Activated CD4-positive, alpha-beta T cell treated with anti-CD3 and anti-CD28 coated beads for 1 hour (primary cell): ENCODE measurements around the gene PTMS.

Experiments used
- DNase-seq: peaks from one replicate; pipeline ENCODE4 v3.0.0-alpha.2; 2020

Gene PTMS

GRCh38 chr12:6752921-6753771, 13.0 kb upstream of the PTMS start, which contains the start of gene MLF2:
Gene MLF2 (minus strand): TSS chr12:6753141. CDS start chr12:6752334, 807 bp downstream.
- DNase-seq, result peak; percentile 96

DNA sequence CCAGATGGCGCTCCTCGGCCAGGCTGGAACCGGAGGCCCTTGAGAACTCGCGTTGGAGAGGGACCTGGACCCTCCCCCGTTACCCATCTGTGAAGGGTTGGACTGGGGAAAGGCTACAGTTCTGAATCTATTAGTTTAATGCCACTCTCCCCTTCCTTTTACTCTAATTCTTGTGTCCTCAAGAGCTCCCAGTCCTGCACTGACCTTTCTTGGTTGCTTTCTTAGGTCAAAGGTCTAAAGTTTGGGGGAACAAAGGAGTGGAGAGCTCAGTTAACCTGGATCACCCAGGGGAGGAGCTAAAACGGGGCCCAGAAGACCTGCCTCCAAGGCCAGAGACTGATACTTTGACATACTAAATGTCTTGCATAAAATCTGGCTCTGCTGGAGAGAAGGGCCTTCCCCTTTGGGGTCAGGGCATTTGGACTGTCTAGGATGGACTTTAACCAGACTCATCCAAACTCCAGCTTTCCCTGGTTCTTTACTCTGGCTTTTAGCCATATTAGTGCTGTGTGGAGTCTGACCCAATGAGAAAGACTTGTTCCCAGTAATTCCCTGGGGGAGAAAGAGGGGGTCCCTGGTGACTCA, 12.3 kb upstream of the PTMS start:
- DNase-seq, result no peak

DNA sequence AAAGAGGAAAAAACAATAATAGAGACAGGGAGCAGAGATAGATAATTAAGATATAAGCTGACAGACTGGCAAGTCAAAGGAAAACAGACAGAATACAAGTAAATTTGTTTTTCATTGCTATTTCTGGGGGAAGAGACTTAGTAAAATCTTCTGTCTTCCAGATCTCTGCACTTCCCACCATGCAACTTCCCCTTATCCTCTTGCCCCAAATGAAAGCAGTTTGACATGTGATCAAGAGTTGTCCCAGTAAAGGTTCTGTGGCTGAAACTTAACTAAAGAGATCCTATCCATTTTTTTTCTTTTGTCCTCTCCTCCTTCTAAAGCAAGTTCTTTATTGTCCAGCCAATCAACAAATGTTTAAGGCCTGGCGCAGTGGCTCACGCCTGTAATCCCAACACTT, 11.8 kb upstream of the PTMS start:
- DNase-seq, result no peak

DNA sequence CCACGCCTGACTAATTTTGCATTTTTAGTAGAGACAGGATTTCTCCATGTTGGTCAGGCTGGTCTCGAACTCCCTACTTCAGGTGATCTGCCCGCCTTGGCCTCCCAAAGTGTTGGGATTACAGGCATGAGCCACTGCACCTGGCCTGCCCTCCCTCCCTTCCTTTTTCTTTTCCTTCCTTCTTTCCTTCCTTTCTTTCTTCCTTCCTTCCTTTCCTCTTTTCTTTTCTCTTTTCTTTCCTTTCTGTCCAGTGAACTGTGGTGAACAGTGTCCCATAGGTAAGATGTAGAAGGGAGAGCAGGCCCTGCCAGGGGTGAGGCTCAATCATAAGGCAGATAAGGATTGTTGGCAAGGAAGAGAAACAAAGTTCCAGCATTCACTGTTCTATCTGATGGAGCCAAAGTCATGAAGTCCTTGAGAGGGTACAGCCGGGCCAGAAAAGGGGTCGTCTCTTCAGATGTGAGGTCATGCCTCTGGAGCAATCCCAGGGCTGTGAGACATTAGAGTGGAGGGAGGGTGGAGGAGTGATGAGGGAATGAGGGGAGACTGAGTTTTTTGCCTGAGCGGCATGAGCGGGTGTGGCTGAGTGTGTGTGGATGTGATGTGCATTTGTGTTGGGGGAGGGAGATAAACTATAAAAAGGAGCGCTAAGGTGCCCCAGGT, 9.0 kb upstream of the PTMS start:
- no peak for DNase-seq

DNA sequence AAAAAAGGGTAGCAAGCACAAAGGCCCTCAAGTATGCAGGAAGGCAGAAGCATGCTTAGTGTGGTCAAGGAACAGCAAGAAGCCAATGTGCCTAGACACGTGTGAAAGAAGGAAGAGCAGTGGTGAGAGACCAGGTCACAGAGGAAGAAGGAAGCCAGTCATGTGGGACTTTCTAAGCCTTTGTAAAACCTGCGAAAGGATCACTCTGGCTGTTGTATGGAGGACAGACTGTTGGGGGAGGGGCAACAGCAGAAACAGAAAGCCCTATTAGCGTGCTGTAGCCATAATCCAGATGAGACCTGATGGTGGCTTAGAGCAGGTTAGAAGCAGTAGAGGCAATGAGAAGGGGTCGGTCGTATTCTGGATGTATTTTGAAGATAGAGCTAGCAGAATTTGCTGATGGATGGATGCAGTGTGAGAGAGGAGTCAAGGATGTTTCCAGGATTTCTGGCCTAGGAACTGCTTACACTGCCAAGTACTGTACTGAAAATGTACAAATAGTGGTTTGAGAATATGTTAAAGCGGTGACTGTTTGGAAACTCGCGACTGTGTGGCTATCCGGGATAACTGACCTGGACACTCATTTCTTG, 7.6 kb upstream of the PTMS start:
- no peak for DNase-seq

GRCh38 chr12:6759741-6760140, 6.4 kb upstream of the PTMS start:
- no peak for DNase-seq

DNA sequence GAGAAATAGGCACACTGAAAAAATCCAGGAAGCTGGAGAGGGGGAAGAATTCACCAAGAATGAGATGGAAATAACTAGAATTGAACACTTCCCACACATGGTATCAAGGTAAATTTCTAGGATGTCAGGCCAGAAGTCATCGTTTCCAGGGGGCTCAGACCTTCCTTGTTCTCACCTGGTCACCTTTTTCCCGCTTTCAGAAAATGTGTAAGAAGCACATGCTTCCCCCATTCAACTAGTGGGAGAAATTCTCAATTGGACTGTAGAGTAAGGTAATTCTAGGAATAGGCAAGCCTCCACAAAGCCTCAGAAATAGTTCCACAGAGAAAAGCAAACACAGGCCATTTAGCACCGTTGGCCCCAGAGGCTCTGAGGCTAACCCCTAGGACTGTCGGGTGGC, 2.8 kb upstream of the PTMS start:
- no peak for DNase-seq

- no peak for DNase-seq
These were observed 1.9 kb upstream of the PTMS start for GRCh38 chr12:6764011-6764828.

DNA sequence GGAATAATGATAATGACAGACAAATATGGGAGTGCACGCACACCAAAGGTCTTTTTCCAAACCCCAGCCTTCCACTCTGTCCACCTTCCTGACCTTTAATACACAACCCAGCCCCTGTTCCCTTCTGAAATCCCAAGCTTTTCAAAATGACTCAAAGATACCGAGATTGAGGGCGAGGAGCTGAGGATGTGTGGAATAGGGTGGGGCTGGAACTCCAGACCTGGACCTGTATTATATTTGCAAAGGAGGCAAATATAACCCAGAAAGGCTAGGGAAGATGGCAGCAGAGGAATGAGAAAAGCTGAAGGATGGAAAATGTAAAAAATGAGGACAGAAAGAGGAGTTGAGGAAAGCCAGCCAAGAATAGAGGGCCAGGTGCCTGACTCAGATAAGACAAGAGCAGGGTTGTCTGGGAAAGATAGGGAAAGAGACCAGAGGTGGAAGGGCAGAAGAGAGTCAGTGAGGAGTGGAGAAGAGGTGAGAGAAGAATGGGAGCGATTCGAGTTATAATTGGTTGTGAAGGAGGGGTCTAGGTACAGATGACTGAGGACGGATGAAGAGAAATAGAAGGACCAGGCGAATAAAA, 1.0 kb upstream of the PTMS start:
- DNase-seq, result no peak

- no peak for DNase-seq
These were observed 637 bp downstream of the PTMS start for GRCh38 chr12:6766651-6767349.

DNA sequence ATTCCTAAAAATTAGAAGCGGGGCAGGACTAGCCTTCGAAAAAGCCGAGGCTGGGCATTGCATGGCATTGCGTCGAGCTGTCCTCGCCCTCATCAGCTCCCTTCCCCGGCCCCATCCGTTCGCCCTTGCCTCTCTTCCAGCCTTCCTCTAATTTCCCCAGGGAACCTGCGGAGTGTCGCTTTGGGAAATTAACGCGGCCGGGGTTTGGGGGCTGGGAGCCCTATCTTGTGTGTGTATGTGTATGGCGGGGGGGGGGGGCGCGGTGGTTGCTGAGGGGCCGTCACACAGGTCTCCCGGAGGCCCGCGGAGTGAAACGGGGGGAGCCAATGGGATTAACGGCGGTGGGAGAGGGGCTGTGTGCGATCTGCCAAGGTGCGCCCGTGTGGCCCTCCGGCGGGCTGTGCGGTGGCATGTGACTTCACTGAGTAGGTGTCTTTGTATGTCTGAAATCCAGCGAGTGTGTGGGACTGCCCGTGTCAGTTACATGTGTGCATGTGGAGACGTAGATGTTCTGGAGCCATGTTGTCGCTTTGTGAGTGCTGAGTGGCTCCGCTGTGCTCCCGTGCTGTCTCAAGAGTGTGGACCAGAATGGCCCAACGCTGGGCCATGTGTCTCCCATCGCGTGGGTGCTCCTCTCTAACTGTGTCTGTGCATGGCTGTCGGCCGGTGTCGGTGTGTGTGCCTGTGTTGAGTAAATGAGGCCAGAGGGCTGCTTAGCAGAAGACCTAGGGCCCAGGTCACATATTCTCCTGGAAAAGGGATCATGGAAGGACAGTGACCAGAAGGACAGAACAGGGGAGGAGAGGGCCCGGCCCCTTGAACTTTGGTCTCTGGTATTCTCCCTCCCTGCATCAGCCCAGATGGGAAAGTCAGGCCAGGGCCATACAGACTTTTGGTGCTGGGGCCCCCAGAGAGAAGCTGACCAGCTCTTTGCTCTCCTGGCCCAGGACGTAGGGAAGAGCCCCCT, 1.5 kb downstream of the PTMS start:
- no peak for DNase-seq

- no peak for DNase-seq
These were observed 2.3 kb downstream of the PTMS start for GRCh38 chr12:6768437-6768914.

- no peak for DNase-seq
These were observed 2.8 kb downstream of the PTMS start for GRCh38 chr12:6768990-6769389.

- DNase-seq, result no peak
These were observed 3.5 kb downstream of the PTMS start for GRCh38 chr12:6769666-6770065.

DNA sequence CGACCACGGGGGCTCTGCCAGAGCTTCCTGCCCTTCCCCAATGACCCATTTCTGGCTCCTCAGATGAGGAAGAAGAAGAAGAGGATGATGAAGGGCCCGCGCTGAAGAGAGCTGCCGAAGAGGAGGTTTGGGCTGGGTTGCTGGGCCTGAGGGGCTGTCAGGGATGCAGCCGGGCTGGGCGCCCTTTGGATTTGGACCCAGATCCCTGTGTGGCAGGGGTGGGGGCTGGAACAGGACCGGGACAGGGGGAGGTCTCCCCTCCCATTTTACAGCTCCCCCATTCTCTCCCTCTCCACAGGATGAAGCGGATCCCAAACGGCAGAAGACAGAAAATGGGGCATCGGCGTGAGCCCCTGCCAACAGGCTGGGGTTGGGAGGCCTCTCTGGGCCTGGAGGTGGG, 3.9 kb downstream of the PTMS start:
- no peak for DNase-seq

GRCh38 chr12:6770600-6770999, 4.4 kb downstream of the PTMS start:
- DNase-seq, result no peak

DNA sequence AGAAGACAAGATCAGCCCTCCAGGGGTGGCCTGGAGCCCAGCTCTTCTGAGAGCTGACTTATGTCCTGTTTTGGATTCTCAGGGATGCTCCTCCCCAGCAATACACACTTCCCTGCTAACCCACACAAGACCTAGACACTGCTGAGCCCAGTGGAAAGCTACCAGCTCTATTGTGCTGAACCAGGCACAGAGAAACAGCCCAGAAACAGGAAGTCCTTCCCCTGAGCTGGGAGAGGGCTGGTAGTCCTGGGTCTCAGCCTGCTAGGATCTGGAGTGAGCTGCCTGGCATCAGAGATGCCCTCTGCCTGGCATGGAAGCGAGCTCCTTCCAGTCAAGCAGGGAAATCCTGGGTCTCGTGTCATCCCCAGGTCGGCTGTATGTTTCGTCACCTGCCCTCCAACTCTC, 4.9 kb downstream of the PTMS start:
- DNase-seq, result no peak

GRCh38 chr12:6771509-6772330, 5.6 kb downstream of the PTMS start:
- no peak for DNase-seq

- DNase-seq, result peak; percentile 46
These were observed 6.2 kb downstream of the PTMS start, which contains the start of gene LAG3 for GRCh38 chr12:6772331-6772695. Gene LAG3 (plus strand): TSS chr12:6772520. CDS start chr12:6772853, 333 bp downstream.
